ENCODE data around the gene HDGFL2.

Gene HDGFL2

DNA sequence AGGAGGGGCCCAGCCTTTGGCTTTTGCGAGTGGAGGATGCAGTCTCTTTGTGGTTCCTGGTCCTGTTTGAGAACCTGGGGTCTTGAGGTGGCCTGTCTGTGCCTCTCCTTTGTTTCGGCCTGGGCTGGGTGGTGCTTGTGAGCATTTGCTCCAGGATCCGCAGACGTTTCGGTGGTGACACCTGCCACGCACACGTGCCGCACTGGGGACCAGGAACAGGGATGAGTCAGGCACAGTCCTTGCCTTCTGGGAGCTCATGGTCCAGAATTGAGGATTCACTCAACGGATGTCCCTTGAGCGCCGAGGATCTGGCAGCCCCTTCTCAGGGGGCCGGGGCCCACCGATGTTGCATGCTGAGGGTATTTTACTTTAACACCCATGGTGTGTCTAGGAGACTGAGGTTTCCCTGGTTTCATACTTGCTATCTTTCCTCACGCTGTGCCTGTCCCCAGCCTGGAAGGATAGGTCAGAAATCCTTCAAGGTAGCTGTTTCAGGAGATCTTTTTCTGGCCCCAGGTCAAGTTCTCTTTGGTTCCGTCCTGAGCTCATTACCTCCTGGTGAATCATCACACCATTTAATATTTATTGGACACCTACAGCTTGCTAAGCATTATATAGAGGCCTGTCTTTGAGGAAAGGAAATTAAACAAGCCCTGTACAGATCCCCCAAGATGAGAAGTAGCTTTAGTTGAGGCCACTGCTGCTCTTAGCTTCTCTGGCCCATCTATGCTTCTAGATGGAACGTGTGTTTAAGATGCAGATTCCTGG lies 5.1 kb downstream of the HDGFL2 start:
- Histone ChIP-seq H3K9me3 (ENCODE audit: control insufficient read depth, low read length) (no peaks in the 10 kb centered on the region), H3K36me3 (ENCODE audit: control insufficient read depth, insufficient read depth, low read length, severe bottlenecking) (peaks cover 31% of the 10 kb centered on the region), H3K27me3 (replicated peaks; ENCODE audit: control insufficient read depth, insufficient read depth, low read length) (no peaks in the 10 kb centered on the region), H3K4me3 (ENCODE audit: low read length) (no peak overlapping the region), H3K9ac (ENCODE audit: low read length) (no peak overlapping the region), H3K4me1 (ENCODE audit: control insufficient read depth, insufficient read depth, low read length) (peaks cover 12% of the 10 kb centered on the region)
- DNase-seq (ENCODE audit: low read depth) = no peak

DNA sequence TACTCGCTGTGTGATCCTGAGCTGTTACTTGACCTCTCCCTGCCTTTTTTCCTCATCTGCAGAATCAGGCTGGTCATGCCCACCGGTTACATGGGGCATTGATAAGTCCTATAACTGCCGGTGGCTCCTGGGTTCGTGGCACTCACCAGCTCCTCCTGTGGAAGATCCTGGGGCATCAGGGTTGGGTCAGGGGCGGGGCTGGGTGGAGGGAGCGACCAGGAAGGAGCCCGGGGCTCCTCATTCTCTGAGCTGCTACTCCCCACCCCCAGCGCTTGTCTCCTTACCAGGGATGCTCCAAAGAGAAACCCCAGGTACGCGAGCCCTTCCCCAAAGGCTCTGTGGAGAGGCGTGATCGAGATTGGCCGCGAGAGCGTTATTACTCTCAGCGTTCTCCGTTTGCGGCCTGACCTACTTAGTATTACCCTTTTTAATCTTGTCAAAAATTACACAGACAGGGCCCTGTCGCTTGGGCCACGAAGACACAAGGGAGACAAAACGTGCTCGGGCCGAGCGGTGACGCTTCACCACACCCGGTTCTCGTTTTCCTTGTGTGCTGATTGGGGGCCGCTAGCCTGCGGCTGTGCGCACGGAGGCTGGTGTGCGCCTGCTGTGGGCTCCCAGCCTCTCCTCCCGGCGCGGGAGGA lies 10.7 kb downstream of the HDGFL2 start:
- H3K9ac ChIP-seq (ENCODE audit: low read length) = no peak overlapping the region
- H3K4me3 ChIP-seq (ENCODE audit: low read length) = no peak overlapping the region
- H3K36me3 ChIP-seq (ENCODE audit: control insufficient read depth, insufficient read depth, low read length, severe bottlenecking) = peaks cover 16% of the 10 kb centered on the region
- no peak for DNase-seq (ENCODE audit: low read depth)
- H3K27me3 ChIP-seq (replicated peaks; ENCODE audit: control insufficient read depth, insufficient read depth, low read length) = no peaks in the 10 kb centered on the region
- no peaks in the 10 kb centered on the region for H3K4me1 ChIP-seq (ENCODE audit: control insufficient read depth, insufficient read depth, low read length)
- H3K9me3 ChIP-seq (ENCODE audit: control insufficient read depth, low read length) = no peaks in the 10 kb centered on the region

DNA sequence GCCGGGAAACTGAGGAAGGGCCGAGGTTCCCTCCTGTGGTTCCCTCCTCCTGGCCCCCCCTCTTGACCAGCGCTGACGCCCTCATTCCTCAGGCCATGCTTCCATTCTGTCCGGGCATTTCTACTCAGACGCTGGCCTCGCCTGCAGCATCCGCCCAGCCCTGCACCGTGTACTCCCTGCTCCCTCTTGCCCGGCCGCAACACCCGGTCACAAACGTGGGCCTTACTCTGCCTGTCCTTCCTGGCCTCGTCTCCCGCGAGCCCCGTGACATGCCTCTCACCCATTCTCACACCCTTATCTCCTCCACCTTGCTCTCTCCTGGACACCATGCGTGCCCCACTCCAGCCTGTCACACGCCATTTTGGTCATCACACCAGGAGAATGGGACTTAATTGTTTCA lies 11.3 kb downstream of the HDGFL2 start:
- H3K9ac ChIP-seq (ENCODE audit: low read length) = no peak overlapping the region
- no peak for DNase-seq (ENCODE audit: low read depth)
- H3K4me3 ChIP-seq (ENCODE audit: low read length) = no peak overlapping the region
- no peaks in the 10 kb centered on the region for H3K27me3 ChIP-seq (replicated peaks; ENCODE audit: control insufficient read depth, insufficient read depth, low read length)
- H3K36me3 ChIP-seq (ENCODE audit: control insufficient read depth, insufficient read depth, low read length, severe bottlenecking) = peaks cover 17% of the 10 kb centered on the region
- H3K9me3 ChIP-seq (ENCODE audit: control insufficient read depth, low read length) = no peaks in the 10 kb centered on the region
- no peaks in the 10 kb centered on the region for H3K4me1 ChIP-seq (ENCODE audit: control insufficient read depth, insufficient read depth, low read length)

DNA sequence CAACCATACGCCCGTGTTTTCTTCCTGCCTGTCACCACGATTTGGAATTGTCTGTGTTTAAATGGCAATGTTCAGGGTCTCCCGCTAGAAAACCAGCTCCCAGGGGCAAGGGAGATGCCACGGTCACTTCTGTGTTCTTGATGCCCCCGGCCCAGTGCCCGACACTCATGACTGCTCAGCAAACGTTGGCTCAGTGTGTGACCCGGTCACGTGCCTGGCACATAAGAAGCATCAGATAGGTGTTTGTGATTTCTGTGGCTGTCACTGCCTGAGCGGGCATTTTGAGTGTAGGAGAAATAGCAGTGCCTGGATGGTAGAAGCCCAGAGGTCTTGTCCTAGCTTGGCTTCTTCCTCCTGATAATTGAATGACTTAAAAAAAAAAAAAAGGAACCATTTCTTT lies 15.5 kb downstream of the HDGFL2 start:
- no peak overlapping the region for H3K4me3 ChIP-seq (ENCODE audit: low read length)
- no peaks in the 10 kb centered on the region for H3K9me3 ChIP-seq (ENCODE audit: control insufficient read depth, low read length)
- peaks cover 35% of the 10 kb centered on the region for H3K36me3 ChIP-seq (ENCODE audit: control insufficient read depth, insufficient read depth, low read length, severe bottlenecking)
- H3K27me3 ChIP-seq (replicated peaks; ENCODE audit: control insufficient read depth, insufficient read depth, low read length) = no peaks in the 10 kb centered on the region
- no peak overlapping the region for H3K9ac ChIP-seq (ENCODE audit: low read length)
- H3K4me1 ChIP-seq (ENCODE audit: control insufficient read depth, insufficient read depth, low read length) = no peaks in the 10 kb centered on the region
- DNase-seq (ENCODE audit: low read depth) = no peak

DNA sequence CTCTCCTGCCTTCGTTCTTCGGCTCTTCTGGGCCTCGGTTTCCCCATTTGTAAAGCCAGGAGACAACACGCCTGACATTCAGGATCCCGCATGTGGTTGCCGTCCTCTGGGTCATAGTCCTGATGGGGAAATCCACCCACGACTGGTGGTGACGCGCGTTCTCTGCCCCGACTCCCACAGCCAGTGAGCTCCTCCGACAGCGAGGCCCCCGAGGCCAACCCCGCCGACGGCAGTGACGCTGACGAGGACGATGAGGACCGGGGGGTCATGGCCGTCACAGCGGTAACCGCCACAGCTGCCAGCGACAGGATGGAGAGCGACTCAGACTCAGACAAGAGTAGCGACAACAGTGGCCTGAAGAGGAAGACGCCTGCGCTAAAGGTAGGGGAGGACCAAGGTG lies 16.4 kb downstream of the HDGFL2 start:
- Histone ChIP-seq H3K27me3 (replicated peaks; ENCODE audit: control insufficient read depth, insufficient read depth, low read length) (no peaks in the 10 kb centered on the region), H3K36me3 (ENCODE audit: control insufficient read depth, insufficient read depth, low read length, severe bottlenecking) (peaks cover 34% of the 10 kb centered on the region), H3K9me3 (ENCODE audit: control insufficient read depth, low read length) (no peaks in the 10 kb centered on the region), H3K9ac (ENCODE audit: low read length) (no peak overlapping the region), H3K4me1 (ENCODE audit: control insufficient read depth, insufficient read depth, low read length) (no peaks in the 10 kb centered on the region), H3K4me3 (ENCODE audit: low read length) (no peak overlapping the region)
- no peak for DNase-seq (ENCODE audit: low read depth)

DNA sequence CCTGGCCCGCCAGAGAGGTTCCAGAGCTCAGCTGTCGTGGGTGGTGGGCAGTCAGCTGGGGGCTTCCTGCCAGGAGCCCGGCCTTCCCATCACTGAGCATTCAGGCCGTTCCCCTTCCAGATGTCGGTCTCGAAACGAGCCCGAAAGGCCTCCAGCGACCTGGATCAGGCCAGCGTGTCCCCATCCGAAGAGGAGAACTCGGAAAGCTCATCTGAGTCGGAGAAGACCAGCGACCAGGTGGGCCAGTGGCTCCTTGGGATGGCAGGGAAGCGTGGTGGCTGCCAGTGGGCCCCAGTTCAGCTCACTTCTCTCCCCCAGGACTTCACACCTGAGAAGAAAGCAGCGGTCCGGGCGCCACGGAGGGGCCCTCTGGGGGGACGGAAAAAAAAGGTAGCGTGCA lies 19.3 kb downstream of the HDGFL2 start:
- Histone ChIP-seq H3K27me3 (replicated peaks; ENCODE audit: control insufficient read depth, insufficient read depth, low read length) (no peaks in the 10 kb centered on the region), H3K9me3 (ENCODE audit: control insufficient read depth, low read length) (no peaks in the 10 kb centered on the region), H3K9ac (ENCODE audit: low read length) (no peak overlapping the region), H3K4me1 (ENCODE audit: control insufficient read depth, insufficient read depth, low read length) (no peaks in the 10 kb centered on the region), H3K36me3 (ENCODE audit: control insufficient read depth, insufficient read depth, low read length, severe bottlenecking) (peaks cover 60% of the 10 kb centered on the region), H3K4me3 (ENCODE audit: low read length) (no peak overlapping the region)
- no peak for DNase-seq (ENCODE audit: low read depth)

DNA sequence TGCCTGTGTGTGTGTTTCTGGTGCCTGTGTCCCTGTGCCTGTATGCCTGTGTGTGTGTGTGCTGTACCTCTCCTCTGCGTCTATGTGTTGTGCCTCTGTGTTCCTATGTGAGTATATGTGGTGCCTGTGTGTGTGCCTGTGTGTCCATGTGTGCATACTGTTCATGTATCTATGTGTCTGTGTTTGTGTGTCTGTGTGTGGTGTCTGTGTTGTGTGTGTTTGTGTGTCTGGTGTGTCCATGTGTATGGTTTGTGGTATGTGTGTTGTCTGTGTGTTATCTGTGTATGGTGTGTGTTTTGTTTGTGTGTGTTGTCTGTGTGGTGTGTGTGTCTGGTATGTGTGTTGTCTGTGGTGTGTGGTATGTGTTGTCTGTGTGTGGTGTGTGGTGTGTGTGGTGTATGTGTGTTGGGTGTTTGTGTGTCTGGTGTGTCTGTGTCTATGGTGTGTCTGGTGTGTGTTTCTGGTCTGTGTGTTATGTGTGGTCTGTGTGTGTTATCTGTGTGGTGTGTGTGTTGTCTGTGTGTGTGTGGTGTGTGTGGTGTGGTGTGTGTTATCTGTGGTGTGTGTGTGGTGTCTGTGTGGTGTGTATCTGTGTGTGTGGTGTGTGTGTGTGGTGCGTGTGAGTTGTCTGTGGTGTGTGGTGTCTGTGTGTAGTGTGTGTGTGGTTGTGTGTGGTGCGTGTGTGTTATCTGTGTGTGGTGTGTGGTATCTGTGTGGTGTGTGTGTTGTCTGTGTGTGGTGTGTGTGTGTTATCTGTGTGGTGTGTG lies 20.4 kb downstream of the HDGFL2 start:
- Histone ChIP-seq H3K4me3 (ENCODE audit: low read length) (no peak overlapping the region), H3K4me1 (ENCODE audit: control insufficient read depth, insufficient read depth, low read length) (no peaks in the 10 kb centered on the region), H3K9me3 (ENCODE audit: control insufficient read depth, low read length) (no peaks in the 10 kb centered on the region), H3K27me3 (replicated peaks; ENCODE audit: control insufficient read depth, insufficient read depth, low read length) (no peaks in the 10 kb centered on the region), H3K36me3 (ENCODE audit: control insufficient read depth, insufficient read depth, low read length, severe bottlenecking) (peaks cover 67% of the 10 kb centered on the region), H3K9ac (ENCODE audit: low read length) (no peak overlapping the region)
- no peak for DNase-seq (ENCODE audit: low read depth)

- Histone ChIP-seq H3K4me3 (ENCODE audit: low read length) (no peak overlapping the region), H3K27me3 (replicated peaks; ENCODE audit: control insufficient read depth, insufficient read depth, low read length) (no peaks in the 10 kb centered on the region), H3K9ac (ENCODE audit: low read length) (no peak overlapping the region), H3K9me3 (ENCODE audit: control insufficient read depth, low read length) (no peaks in the 10 kb centered on the region), H3K36me3 (ENCODE audit: control insufficient read depth, insufficient read depth, low read length, severe bottlenecking) (peaks cover 72% of the 10 kb centered on the region), H3K4me1 (ENCODE audit: control insufficient read depth, insufficient read depth, low read length) (no peaks in the 10 kb centered on the region)
- no peak for DNase-seq (ENCODE audit: low read depth)
Observed at GRCh38 chr19:4493104-4493928, 21.2 kb downstream of the HDGFL2 start.

DNA sequence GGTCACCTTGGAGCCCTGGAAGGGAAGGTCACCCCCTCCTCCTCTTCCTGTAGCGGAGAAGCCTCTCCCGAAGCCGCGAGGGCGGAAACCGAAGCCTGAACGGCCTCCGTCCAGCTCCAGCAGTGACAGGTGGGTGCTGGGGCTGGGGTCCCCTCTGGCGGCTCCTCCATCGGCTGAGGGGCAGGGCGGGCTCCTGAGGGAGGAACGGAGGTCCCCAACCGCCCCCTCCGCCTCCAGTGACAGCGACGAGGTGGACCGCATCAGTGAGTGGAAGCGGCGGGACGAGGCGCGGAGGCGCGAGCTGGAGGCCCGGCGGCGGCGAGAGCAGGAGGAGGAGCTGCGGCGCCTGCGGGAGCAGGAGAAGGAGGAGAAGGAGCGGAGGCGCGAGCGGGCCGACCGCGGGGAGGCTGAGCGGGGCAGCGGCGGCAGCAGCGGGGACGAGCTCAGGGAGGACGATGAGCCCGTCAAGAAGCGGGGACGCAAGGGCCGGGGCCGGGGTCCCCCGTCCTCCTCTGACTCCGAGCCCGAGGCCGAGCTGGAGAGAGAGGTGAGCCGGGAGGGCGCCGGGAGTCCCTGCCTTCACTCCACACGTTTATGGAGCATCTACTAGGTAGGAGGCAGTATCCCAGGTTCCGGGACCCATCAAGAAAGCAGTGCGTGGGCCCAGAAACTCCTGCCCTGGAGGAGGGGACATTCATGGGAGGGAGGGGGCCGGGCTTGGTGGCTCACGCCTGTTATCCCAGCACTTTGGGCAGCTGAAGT lies 22.0 kb downstream of the HDGFL2 start:
- no peaks in the 10 kb centered on the region for H3K9me3 ChIP-seq (ENCODE audit: control insufficient read depth, low read length)
- H3K27me3 ChIP-seq (replicated peaks; ENCODE audit: control insufficient read depth, insufficient read depth, low read length) = no peaks in the 10 kb centered on the region
- H3K36me3 ChIP-seq (ENCODE audit: control insufficient read depth, insufficient read depth, low read length, severe bottlenecking) = peaks cover 73% of the 10 kb centered on the region
- H3K9ac ChIP-seq (ENCODE audit: low read length) = no peak overlapping the region
- no peaks in the 10 kb centered on the region for H3K4me1 ChIP-seq (ENCODE audit: control insufficient read depth, insufficient read depth, low read length)
- H3K4me3 ChIP-seq (ENCODE audit: low read length) = no peak overlapping the region
- DNase-seq (ENCODE audit: low read depth) = no peak

- H3K4me3 ChIP-seq (ENCODE audit: low read length) = no peak overlapping the region
- no peaks in the 10 kb centered on the region for H3K27me3 ChIP-seq (replicated peaks; ENCODE audit: control insufficient read depth, insufficient read depth, low read length)
- H3K4me1 ChIP-seq (ENCODE audit: control insufficient read depth, insufficient read depth, low read length) = no peaks in the 10 kb centered on the region
- H3K9ac ChIP-seq (ENCODE audit: low read length) = no peak overlapping the region
- no peak for DNase-seq (ENCODE audit: low read depth)
- no peaks in the 10 kb centered on the region for H3K9me3 ChIP-seq (ENCODE audit: control insufficient read depth, low read length)
- peaks cover 74% of the 10 kb centered on the region for H3K36me3 ChIP-seq (ENCODE audit: control insufficient read depth, insufficient read depth, low read length, severe bottlenecking)
Observed at GRCh38 chr19:4494691-4495064, 22.6 kb downstream of the HDGFL2 start.

Measured in adipocyte (in vitro differentiated cells).